Measurements from ENCODE around the gene RUSC2.
A peak's percentile ranks its signal among the peaks of the same experiment; 100 is the strongest.

Gene RUSC2, protein sequence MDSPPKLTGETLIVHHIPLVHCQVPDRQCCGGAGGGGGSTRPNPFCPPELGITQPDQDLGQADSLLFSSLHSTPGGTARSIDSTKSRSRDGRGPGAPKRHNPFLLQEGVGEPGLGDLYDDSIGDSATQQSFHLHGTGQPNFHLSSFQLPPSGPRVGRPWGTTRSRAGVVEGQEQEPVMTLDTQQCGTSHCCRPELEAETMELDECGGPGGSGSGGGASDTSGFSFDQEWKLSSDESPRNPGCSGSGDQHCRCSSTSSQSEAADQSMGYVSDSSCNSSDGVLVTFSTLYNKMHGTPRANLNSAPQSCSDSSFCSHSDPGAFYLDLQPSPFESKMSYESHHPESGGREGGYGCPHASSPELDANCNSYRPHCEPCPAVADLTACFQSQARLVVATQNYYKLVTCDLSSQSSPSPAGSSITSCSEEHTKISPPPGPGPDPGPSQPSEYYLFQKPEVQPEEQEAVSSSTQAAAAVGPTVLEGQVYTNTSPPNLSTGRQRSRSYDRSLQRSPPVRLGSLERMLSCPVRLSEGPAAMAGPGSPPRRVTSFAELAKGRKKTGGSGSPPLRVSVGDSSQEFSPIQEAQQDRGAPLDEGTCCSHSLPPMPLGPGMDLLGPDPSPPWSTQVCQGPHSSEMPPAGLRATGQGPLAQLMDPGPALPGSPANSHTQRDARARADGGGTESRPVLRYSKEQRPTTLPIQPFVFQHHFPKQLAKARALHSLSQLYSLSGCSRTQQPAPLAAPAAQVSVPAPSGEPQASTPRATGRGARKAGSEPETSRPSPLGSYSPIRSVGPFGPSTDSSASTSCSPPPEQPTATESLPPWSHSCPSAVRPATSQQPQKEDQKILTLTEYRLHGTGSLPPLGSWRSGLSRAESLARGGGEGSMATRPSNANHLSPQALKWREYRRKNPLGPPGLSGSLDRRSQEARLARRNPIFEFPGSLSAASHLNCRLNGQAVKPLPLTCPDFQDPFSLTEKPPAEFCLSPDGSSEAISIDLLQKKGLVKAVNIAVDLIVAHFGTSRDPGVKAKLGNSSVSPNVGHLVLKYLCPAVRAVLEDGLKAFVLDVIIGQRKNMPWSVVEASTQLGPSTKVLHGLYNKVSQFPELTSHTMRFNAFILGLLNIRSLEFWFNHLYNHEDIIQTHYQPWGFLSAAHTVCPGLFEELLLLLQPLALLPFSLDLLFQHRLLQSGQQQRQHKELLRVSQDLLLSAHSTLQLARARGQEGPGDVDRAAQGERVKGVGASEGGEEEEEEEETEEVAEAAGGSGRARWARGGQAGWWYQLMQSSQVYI (N-terminal part only)

DNA sequence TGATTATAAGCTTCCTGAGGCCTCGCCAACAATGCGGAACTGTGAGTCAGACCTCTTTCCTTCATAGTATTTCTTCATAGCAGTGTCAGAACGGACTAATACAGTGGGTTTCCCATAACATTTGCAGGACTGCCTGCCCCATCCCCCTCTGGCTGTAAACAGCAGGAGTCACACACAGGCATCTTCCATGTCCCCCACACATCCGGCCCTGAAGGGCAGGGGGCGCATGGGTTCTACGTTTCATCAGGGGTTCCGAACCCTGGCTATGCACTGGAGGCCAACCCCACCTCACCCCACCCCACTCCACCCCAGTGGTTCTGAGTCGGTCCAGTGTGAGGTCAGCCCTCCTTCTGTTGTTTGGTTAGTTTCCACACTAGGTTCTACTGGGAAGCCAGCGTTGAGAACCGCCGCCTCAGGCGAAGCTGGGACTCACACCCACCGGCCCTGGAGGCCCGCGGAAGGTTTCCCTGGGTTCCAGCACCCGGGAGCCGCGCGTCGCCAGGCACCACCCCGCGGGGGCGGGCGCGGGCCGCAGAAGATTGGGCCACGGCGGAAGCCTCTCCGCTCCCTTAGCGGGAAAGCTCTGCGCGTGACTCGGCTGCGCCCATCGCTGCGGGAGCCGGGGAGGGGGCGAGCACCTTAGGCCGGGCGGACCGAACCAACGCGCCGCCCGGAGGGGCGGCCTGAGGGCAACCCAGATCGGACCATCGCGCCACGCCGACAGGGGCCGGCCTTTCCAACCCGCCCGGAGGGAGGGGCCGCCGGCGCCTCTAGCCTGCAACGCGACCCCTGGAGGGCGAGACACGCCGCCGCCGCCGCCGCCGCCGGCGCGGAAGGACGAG, at the start of gene RUSC2:
RUSC2 (plus strand) TSS at position 799 of the 842 bp plus-strand sequence. CDS start 56,411 bp downstream, outside the sequence.
- no peaks in the 10 kb centered on the region for H3K36me3 ChIP-seq (ENCODE audit: control insufficient read depth in 5 of 5, insufficient read depth in 5 of 5, low read length in 5 of 5)
- peaks cover 6 to 50% (median 41%) of the 10 kb centered on the region in 5 donors for H3K4me1 ChIP-seq (ENCODE audit: control insufficient read depth in 5 of 5, insufficient read depth in 5 of 5, low read length in 5 of 5)
- H3K27ac ChIP-seq (ENCODE audit: low read depth, low read length), result peak within 1 kb of the TSS; percentile 97
- no peaks in the 10 kb centered on the region for H3K9me3 ChIP-seq (ENCODE audit: control insufficient read depth in 5 of 5, low read length in 5 of 5)
- H3K9ac ChIP-seq (ENCODE audit: low read length in 5 of 5), result peak within 1 kb of the TSS; percentile 79 to 99 (median 97)
- no peaks in the 10 kb centered on the region for H3K27me3 ChIP-seq (ENCODE audit: control insufficient read depth in 5 of 5, insufficient read depth in 4 of 5, low read length in 5 of 5)
- H3K4me3 ChIP-seq (ENCODE audit: low read depth in 1 of 5, low read length in 5 of 5), result peak within 1 kb of the TSS; percentile 72 to 97 (median 92)

DNA sequence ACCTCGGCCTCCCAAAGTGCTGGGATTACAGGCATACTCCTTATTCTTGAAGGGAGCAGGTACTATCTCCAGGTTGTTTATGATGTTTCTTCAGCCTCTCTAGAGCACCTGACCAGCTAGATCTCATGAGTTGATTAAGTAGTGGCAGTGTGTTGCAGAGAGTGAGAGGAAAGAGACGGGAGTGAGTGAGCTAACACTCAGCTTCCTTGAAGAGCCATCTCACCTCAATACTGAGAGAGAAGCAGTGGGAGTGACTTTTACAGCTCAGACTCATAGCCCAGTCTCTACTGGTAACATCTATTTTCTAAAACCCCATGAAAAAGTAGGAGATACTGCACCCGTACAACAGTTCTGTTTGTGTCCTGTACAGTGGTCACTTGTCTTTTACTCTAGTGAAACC, 43.9 kb upstream of the RUSC2 start:
- peaks cover 0 to 2% (median 0%) of the 10 kb centered on the region in 5 donors for H3K4me1 ChIP-seq (ENCODE audit: control insufficient read depth in 5 of 5, insufficient read depth in 5 of 5, low read length in 5 of 5)
- no peaks in the 10 kb centered on the region for H3K9me3 ChIP-seq (ENCODE audit: control insufficient read depth in 5 of 5, low read length in 5 of 5)
- H3K9ac ChIP-seq (ENCODE audit: low read length in 5 of 5), result no peak overlapping the region
- no peak overlapping the region for H3K27ac ChIP-seq (ENCODE audit: low read depth, low read length)
- H3K27me3 ChIP-seq (ENCODE audit: control insufficient read depth in 5 of 5, insufficient read depth in 4 of 5, low read length in 5 of 5), result no peaks in the 10 kb centered on the region
- H3K4me3 ChIP-seq (ENCODE audit: low read depth in 1 of 5, low read length in 5 of 5), result no peak overlapping the region
- no peaks in the 10 kb centered on the region for H3K36me3 ChIP-seq (ENCODE audit: control insufficient read depth in 5 of 5, insufficient read depth in 5 of 5, low read length in 5 of 5)

DNA sequence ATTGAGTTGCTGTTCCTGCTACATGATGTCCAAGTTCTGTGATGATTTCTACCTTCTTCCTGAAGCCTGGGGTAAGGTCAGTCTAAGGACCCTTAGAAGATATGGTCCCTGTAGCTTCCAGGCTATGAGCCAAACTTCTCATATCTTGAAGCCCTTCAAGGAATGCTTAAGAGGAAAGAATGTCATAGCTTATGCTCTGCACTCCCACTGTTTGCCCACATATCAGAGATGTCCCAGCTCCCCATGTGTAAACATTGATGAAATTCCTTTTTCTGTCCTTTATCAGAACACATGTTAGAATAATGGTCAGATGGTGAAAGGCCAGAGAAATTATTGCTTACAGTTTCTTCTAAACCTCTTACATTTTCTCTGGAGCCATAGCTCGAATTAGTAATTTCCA, 41.4 kb upstream of the RUSC2 start:
- Histone ChIP-seq H3K4me1 (ENCODE audit: control insufficient read depth in 5 of 5, insufficient read depth in 5 of 5, low read length in 5 of 5) (peaks cover 0 to 2% (median 0%) of the 10 kb centered on the region in 5 donors), H3K27ac (ENCODE audit: low read depth, low read length) (no peak overlapping the region), H3K9ac (ENCODE audit: low read length in 5 of 5) (no peak overlapping the region), H3K4me3 (ENCODE audit: low read depth in 1 of 5, low read length in 5 of 5) (no peak overlapping the region), H3K9me3 (ENCODE audit: control insufficient read depth in 5 of 5, low read length in 5 of 5) (no peaks in the 10 kb centered on the region), H3K36me3 (ENCODE audit: control insufficient read depth in 5 of 5, insufficient read depth in 5 of 5, low read length in 5 of 5) (no peaks in the 10 kb centered on the region), H3K27me3 (ENCODE audit: control insufficient read depth in 5 of 5, insufficient read depth in 4 of 5, low read length in 5 of 5) (peaks cover 0 to 5% (median 2%) of the 10 kb centered on the region in 5 donors)

DNA sequence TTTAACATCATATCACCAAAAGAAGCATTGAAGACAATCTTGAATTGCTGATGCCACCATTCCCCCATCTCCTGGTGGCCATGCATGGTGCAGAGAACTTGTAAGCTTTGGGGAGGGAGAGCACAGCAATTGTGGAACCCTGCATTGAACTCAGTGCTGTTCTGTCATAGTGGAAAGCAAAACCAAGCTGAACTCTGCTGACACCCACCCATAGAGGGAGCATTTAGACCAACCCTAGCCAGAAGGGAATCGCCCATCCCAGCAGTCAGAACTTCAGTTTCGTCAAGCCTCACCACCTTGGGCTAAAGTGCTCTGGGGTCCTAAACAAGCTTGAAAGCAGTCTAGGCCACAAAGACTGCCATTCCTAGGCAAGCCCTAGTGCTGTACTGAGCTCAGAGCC, 37.4 kb upstream of the RUSC2 start:
- Histone ChIP-seq H3K36me3 (ENCODE audit: control insufficient read depth in 5 of 5, insufficient read depth in 5 of 5, low read length in 5 of 5) (no peaks in the 10 kb centered on the region), H3K9me3 (ENCODE audit: control insufficient read depth in 5 of 5, low read length in 5 of 5) (peaks cover 0 to 5% (median 0%) of the 10 kb centered on the region in 5 donors), H3K9ac (ENCODE audit: low read length in 5 of 5) (no peak overlapping the region), H3K4me3 (ENCODE audit: low read depth in 1 of 5, low read length in 5 of 5) (no peak overlapping the region), H3K27ac (ENCODE audit: low read depth, low read length) (no peak overlapping the region), H3K27me3 (ENCODE audit: control insufficient read depth in 5 of 5, insufficient read depth in 4 of 5, low read length in 5 of 5) (peaks cover 0 to 5% (median 2%) of the 10 kb centered on the region in 5 donors), H3K4me1 (ENCODE audit: control insufficient read depth in 5 of 5, insufficient read depth in 5 of 5, low read length in 5 of 5) (no peaks in the 10 kb centered on the region)

DNA sequence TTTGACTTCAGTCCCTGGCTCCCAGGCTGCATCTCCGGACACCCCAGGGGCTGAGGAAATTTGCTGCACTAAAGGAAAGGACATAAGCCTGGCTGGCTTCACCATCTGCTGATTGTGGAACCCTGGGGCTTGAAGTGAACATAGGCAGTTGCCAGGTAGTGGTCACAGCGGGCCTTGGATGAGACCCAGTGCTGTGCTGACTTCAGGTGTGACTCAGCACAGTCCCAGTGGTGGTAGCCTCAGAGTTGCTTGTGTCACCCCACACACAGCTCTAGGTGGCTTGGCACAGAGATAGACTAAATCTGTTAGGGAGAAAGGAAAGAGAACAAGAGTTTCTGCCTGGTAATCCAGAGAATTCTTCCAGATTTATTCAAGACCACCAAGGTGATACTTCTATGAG, 36.1 kb upstream of the RUSC2 start:
- H3K27ac ChIP-seq (ENCODE audit: low read depth, low read length), result no peak overlapping the region
- H3K4me3 ChIP-seq (ENCODE audit: low read depth in 1 of 5, low read length in 5 of 5), result no peak overlapping the region
- peaks cover 0 to 5% (median 0%) of the 10 kb centered on the region in 5 donors for H3K9me3 ChIP-seq (ENCODE audit: control insufficient read depth in 5 of 5, low read length in 5 of 5)
- H3K9ac ChIP-seq (ENCODE audit: low read length in 5 of 5), result no peak overlapping the region
- no peaks in the 10 kb centered on the region for H3K36me3 ChIP-seq (ENCODE audit: control insufficient read depth in 5 of 5, insufficient read depth in 5 of 5, low read length in 5 of 5)
- H3K27me3 ChIP-seq (ENCODE audit: control insufficient read depth in 5 of 5, insufficient read depth in 4 of 5, low read length in 5 of 5), result peaks cover 0 to 5% (median 2%) of the 10 kb centered on the region in 5 donors
- no peaks in the 10 kb centered on the region for H3K4me1 ChIP-seq (ENCODE audit: control insufficient read depth in 5 of 5, insufficient read depth in 5 of 5, low read length in 5 of 5)

DNA sequence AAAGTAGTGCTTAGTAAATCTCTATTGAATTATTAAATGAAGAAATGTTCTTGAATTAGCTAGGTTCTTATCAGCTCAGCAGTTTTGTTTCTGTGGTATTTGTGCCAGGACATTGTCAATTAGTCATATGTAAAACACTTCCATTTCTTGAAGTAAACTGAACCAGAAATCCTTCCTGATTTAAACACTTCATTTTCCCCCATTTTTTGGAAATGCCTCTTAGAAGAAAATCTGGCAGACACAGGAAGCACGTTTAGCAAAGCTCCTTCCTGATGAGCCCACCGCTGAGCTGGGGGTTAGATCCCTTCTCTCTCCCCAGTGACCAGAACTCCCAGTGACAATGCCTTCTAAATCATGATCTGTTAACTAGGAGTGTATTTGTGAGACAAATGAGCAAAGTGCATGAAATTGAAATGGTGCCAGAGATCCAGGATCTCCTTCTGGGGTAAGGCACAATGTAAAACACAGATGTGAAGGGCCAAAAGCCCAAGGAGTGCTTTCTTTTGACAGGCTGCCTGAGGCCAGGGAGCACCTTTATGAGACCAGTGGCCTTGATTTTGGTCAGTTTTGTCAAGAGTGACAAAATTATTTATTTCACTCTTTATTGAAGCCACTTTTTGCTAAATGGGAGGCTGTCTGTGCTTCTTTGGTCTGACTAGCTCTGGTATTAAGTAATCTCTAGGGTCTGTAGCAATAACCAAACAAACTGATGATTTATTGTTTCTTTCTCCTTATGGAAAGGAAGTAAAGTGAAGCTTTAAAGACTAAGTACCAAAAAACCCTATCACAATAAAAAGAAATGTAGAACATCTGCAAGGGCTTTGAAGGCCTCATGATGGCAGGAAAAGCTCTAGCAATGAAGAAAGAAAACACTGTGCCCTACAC, 25.5 kb upstream of the RUSC2 start:
- Histone ChIP-seq H3K4me3 (ENCODE audit: low read depth in 1 of 5, low read length in 5 of 5) (no peak overlapping the region), H3K9ac (ENCODE audit: low read length in 5 of 5) (peak overlapping the region in 1 of 5 donors; percentile 41), H3K36me3 (ENCODE audit: control insufficient read depth in 5 of 5, insufficient read depth in 5 of 5, low read length in 5 of 5) (no peaks in the 10 kb centered on the region), H3K27ac (ENCODE audit: low read depth, low read length) (peak overlapping the region; percentile 30), H3K4me1 (ENCODE audit: control insufficient read depth in 5 of 5, insufficient read depth in 5 of 5, low read length in 5 of 5) (peaks cover 0 to 10% (median 7%) of the 10 kb centered on the region in 5 donors), H3K27me3 (ENCODE audit: control insufficient read depth in 5 of 5, insufficient read depth in 4 of 5, low read length in 5 of 5) (no peaks in the 10 kb centered on the region), H3K9me3 (ENCODE audit: control insufficient read depth in 5 of 5, low read length in 5 of 5) (peaks cover 2 to 21% (median 9%) of the 10 kb centered on the region in 5 donors)

DNA sequence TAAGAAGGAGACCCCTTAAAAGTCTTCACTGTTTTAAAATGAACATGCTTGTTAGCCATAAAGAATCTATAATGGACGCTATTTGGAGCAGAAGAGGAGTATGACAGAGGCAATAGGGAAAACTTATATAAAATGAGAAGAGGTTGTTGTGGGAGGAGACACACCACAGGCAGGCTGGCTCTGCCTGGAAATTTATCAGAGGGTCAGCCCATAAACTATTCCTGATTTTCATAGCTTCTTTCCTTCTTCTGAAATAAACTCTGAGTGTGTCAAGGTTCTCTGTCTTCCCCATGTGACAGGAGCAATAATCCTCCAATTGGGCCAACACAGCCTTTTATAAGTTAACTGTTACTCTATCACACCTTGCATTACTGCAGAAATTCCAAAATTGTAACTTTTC, 19.6 kb upstream of the RUSC2 start:
- Histone ChIP-seq H3K27ac (ENCODE audit: low read depth, low read length) (no peak overlapping the region), H3K4me1 (ENCODE audit: control insufficient read depth in 5 of 5, insufficient read depth in 5 of 5, low read length in 5 of 5) (peaks cover 0 to 11% (median 0%) of the 10 kb centered on the region in 5 donors), H3K27me3 (ENCODE audit: control insufficient read depth in 5 of 5, insufficient read depth in 4 of 5, low read length in 5 of 5) (no peaks in the 10 kb centered on the region), H3K4me3 (ENCODE audit: low read depth in 1 of 5, low read length in 5 of 5) (no peak overlapping the region), H3K9me3 (ENCODE audit: control insufficient read depth in 5 of 5, low read length in 5 of 5) (no peaks in the 10 kb centered on the region), H3K9ac (ENCODE audit: low read length in 5 of 5) (no peak overlapping the region), H3K36me3 (ENCODE audit: control insufficient read depth in 5 of 5, insufficient read depth in 5 of 5, low read length in 5 of 5) (no peaks in the 10 kb centered on the region)

DNA sequence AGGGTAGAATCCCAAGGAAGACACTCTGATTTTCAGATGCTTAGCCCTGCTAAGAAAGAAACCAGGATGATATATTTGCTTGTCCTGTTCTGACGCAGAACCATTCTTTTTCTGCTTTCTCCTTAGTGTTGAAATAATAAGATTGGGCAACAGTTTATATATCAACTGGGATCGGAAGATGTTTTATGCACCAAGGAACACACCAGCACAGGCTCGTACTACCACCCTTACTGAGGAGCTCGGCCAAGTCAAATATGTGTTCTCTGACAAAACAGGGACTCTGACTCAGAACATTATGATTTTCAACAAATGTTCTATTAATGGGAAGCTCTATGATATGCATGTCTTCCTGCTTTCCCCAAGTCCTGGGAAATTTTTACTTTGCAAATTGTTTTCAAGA, 19.0 kb upstream of the RUSC2 start:
- no peaks in the 10 kb centered on the region for H3K9me3 ChIP-seq (ENCODE audit: control insufficient read depth in 5 of 5, low read length in 5 of 5)
- no peak overlapping the region for H3K27ac ChIP-seq (ENCODE audit: low read depth, low read length)
- H3K4me1 ChIP-seq (ENCODE audit: control insufficient read depth in 5 of 5, insufficient read depth in 5 of 5, low read length in 5 of 5), result peaks cover 0 to 13% (median 0%) of the 10 kb centered on the region in 5 donors
- H3K9ac ChIP-seq (ENCODE audit: low read length in 5 of 5), result no peak overlapping the region
- H3K27me3 ChIP-seq (ENCODE audit: control insufficient read depth in 5 of 5, insufficient read depth in 4 of 5, low read length in 5 of 5), result no peaks in the 10 kb centered on the region
- no peak overlapping the region for H3K4me3 ChIP-seq (ENCODE audit: low read depth in 1 of 5, low read length in 5 of 5)
- H3K36me3 ChIP-seq (ENCODE audit: control insufficient read depth in 5 of 5, insufficient read depth in 5 of 5, low read length in 5 of 5), result no peaks in the 10 kb centered on the region
